CD8-positive, alpha-beta memory T cell (primary cell): ENCODE results near the gene EPS15. TPM values are rescaled to one million over a fixed set of nuclear protein-coding genes. Genes with fewer than 3 reads are reported as not detected.

Experiments
- CTCF ChIA-PET: fragments of 350-600 bp; sonication (Branson Sonifier 250); formaldehyde crosslinking; loops from one replicate; lab custom pipeline; 2021; ENCODE audit warnings: antibody characterized with exemption; lab: Charles Lee
- POLR2A ChIA-PET: fragments of 350-600 bp; sonication (Branson Sonifier 250); formaldehyde crosslinking; loops from one replicate; lab custom pipeline; 2021; ENCODE audit warnings: antibody characterized with exemption; lab: Charles Lee
- DNase-seq, 5 donors: peaks; one replicate each; pipeline versions ENCODE4 v3.0.0 to v3.0.0-alpha.2; 2020 to 2022; ENCODE audit warnings: mixed read lengths in 1 of 5
- H3K27ac ChIP-seq: one replicate; pipeline ENCODE4 v1.7.0; 2013; ENCODE audit warnings: low read depth, mild to moderate bottlenecking, low read length, moderate library complexity
- H3K27me3 ChIP-seq: 2 replicates; pipeline ENCODE4 v1.7.0; 2013; ENCODE audit warnings: low read length, mild to moderate bottlenecking; ENCODE audit not compliant: insufficient read depth, poor library complexity, severe bottlenecking
- H3K36me3 ChIP-seq: 2 replicates; pipeline ENCODE4 v1.7.0; 2013; ENCODE audit warnings: mild to moderate bottlenecking, low read length, moderate library complexity; ENCODE audit not compliant: insufficient read depth
- H3K4me1 ChIP-seq: 2 replicates; pipeline ENCODE4 v1.7.0; 2013; ENCODE audit warnings: mild to moderate bottlenecking, low read length, moderate library complexity; ENCODE audit not compliant: insufficient read depth
- H3K4me3 ChIP-seq: 2 replicates; pipeline ENCODE4 v1.7.0; 2013; ENCODE audit warnings: mild to moderate bottlenecking, low read length
- H3K9me3 ChIP-seq: 2 replicates; pipeline ENCODE4 v1.7.0; 2013; ENCODE audit warnings: mild to moderate bottlenecking, low read length
- H3K27ac Mint-ChIP-seq, 8 donors: one replicate each; pipeline ENCODE4 v1.8.0; 2020 to 2021; ENCODE audit warnings: mixed read lengths in 8 of 8, mild to moderate bottlenecking in 6 of 8, inconsistent platforms in 3 of 8, moderate library complexity in 3 of 8
- H3K27me3 Mint-ChIP-seq, 2 donors: one replicate each; pipeline ENCODE4 v1.8.0; 2020 to 2021; ENCODE audit warnings: mixed read lengths in 2 of 2, mild to moderate bottlenecking in 1 of 2, moderate library complexity in 1 of 2
- H3K36me3 Mint-ChIP-seq, 3 donors: one replicate each; pipeline ENCODE4 v1.8.0; 2020 to 2021; ENCODE audit warnings: mixed read lengths in 3 of 3, inconsistent platforms in 1 of 3, mild to moderate bottlenecking in 1 of 3
- H3K4me1 Mint-ChIP-seq, 3 donors: one replicate each; pipeline ENCODE4 v1.8.0; 2020 to 2021; ENCODE audit warnings: mixed read lengths in 3 of 3, inconsistent platforms in 1 of 3, mild to moderate bottlenecking in 1 of 3
- H3K4me3 Mint-ChIP-seq, 7 donors: one replicate each; pipeline ENCODE4 v1.8.0; 2020 to 2021; ENCODE audit warnings: mixed read lengths in 7 of 7, mild to moderate bottlenecking in 6 of 7, moderate library complexity in 4 of 7, inconsistent platforms in 2 of 7
- H3K9me3 Mint-ChIP-seq, 5 donors: one replicate each; pipeline ENCODE4 v1.8.0; 2020 to 2022; ENCODE audit warnings: mixed read lengths in 5 of 5, mild to moderate bottlenecking in 3 of 5, moderate library complexity in 2 of 5, inconsistent platforms in 1 of 5
- polyA plus RNA-seq: library from polyadenylated mRNA; unstranded; fragments of 300-500 nt; fragmentation: Illumina TruSeq; gene quantifications from one replicate; pipeline ENCODE4 v1.2.3, GENCODE V29; 2021
- total RNA-seq, 2 experiments: library from RNA; stranded (reverse); gene quantifications; one replicate each; pipeline ENCODE4 v1.2.3, GENCODE V29; 2021

Gene EPS15
- total and polyA plus RNA-seq, 3 experiments from 2014 or later = 59.6 to 112 (median 108) TPM

GRCh38 chr1:51560034-51560433 is 41.0 kb upstream of the EPS15 start:
- Histone ChIP-seq H3K9me3 (no peaks in the 10 kb centered on the region), H3K4me1 (no peaks in the 10 kb centered on the region), H3K27me3 (no peaks in the 10 kb centered on the region), H3K36me3 (no peaks in the 10 kb centered on the region), H3K27ac (no peak overlapping the region), H3K4me3 (no peak overlapping the region)
- no peak for DNase-seq
- Mint-ChIP-seq H3K27ac (no peak overlapping the region), H3K9me3 (no peaks in the 10 kb centered on the region), H3K27me3 (peaks cover 7 to 10% of the 10 kb centered on the region in 2 donors), H3K36me3 (peaks cover 0 to 1% (median 0%) of the 10 kb centered on the region in 3 donors), H3K4me1 (peaks cover 4 to 6% (median 6%) of the 10 kb centered on the region in 3 donors), H3K4me3 (no peak overlapping the region)
- ChIA-PET POLR2A (no interaction called here), CTCF (no interaction called here)

GRCh38 chr1:51559501-51559900 is 40.4 kb upstream of the EPS15 start:
- peaks cover 0 to 1% (median 0%) of the 10 kb centered on the region in 3 donors for H3K36me3 Mint-ChIP-seq
- H3K4me1 Mint-ChIP-seq = peaks cover 4 to 6% (median 6%) of the 10 kb centered on the region in 3 donors
- no peak for DNase-seq
- ChIA-PET POLR2A (no interaction called here), CTCF (no interaction called here)
- no peak overlapping the region for H3K27ac ChIP-seq
- no peak overlapping the region for H3K4me3 ChIP-seq
- no peaks in the 10 kb centered on the region for H3K36me3 ChIP-seq
- peaks cover 7 to 10% of the 10 kb centered on the region in 2 donors for H3K27me3 Mint-ChIP-seq
- H3K9me3 Mint-ChIP-seq = no peaks in the 10 kb centered on the region
- H3K27ac Mint-ChIP-seq = peak overlapping the region in 1 of 8 donors; percentile 17
- H3K27me3 ChIP-seq = no peaks in the 10 kb centered on the region
- no peak overlapping the region for H3K4me3 Mint-ChIP-seq
- no peaks in the 10 kb centered on the region for H3K9me3 ChIP-seq
- no peaks in the 10 kb centered on the region for H3K4me1 ChIP-seq

- Mint-ChIP-seq H3K27me3 (peaks cover 7 to 10% of the 10 kb centered on the region in 2 donors), H3K4me3 (no peak overlapping the region), H3K36me3 (peaks cover 0 to 1% (median 0%) of the 10 kb centered on the region in 3 donors), H3K4me1 (peaks cover 2% of the 10 kb centered on the region in 3 donors), H3K27ac (peak overlapping the region in 1 of 8 donors; percentile 17), H3K9me3 (no peaks in the 10 kb centered on the region)
- DNase-seq = no peak
- H3K27me3 ChIP-seq = no peaks in the 10 kb centered on the region
- H3K27ac ChIP-seq = no peak overlapping the region
- no peaks in the 10 kb centered on the region for H3K4me1 ChIP-seq
- ChIA-PET POLR2A (no interaction called here), CTCF (no interaction called here)
- H3K9me3 ChIP-seq = no peaks in the 10 kb centered on the region
- H3K4me3 ChIP-seq = no peak overlapping the region
- no peaks in the 10 kb centered on the region for H3K36me3 ChIP-seq
Observed at GRCh38 chr1:51559064-51559500, 40.0 kb upstream of the EPS15 start.

GRCh38 chr1:51558375-51558924 is 39.4 kb upstream of the EPS15 start:
- H3K27me3 ChIP-seq = no peaks in the 10 kb centered on the region
- Mint-ChIP-seq H3K4me1 (no peaks in the 10 kb centered on the region), H3K9me3 (no peaks in the 10 kb centered on the region), H3K36me3 (peaks cover 0 to 1% (median 0%) of the 10 kb centered on the region in 3 donors), H3K27ac (no peak overlapping the region), H3K27me3 (peaks cover 7 to 10% of the 10 kb centered on the region in 2 donors), H3K4me3 (no peak overlapping the region)
- POLR2A ChIA-PET = no interaction called here
- no peak overlapping the region for H3K4me3 ChIP-seq
- CTCF ChIA-PET = no interaction called here
- no peaks in the 10 kb centered on the region for H3K4me1 ChIP-seq
- no peaks in the 10 kb centered on the region for H3K36me3 ChIP-seq
- no peak for DNase-seq
- H3K9me3 ChIP-seq = no peaks in the 10 kb centered on the region
- no peak overlapping the region for H3K27ac ChIP-seq

- no peaks in the 10 kb centered on the region for H3K36me3 ChIP-seq
- Mint-ChIP-seq H3K4me1 (no peaks in the 10 kb centered on the region), H3K27ac (no peak overlapping the region), H3K4me3 (no peak overlapping the region), H3K9me3 (no peaks in the 10 kb centered on the region), H3K27me3 (peaks cover 7 to 10% of the 10 kb centered on the region in 2 donors), H3K36me3 (peaks cover 0 to 1% (median 0%) of the 10 kb centered on the region in 3 donors)
- CTCF ChIA-PET = no interaction called here
- no peak overlapping the region for H3K27ac ChIP-seq
- no peaks in the 10 kb centered on the region for H3K9me3 ChIP-seq
- no peak for DNase-seq
- H3K4me1 ChIP-seq = no peaks in the 10 kb centered on the region
- POLR2A ChIA-PET = no interaction called here
- H3K27me3 ChIP-seq = no peaks in the 10 kb centered on the region
- no peak overlapping the region for H3K4me3 ChIP-seq
Observed at GRCh38 chr1:51557168-51557567, 38.1 kb upstream of the EPS15 start.

GRCh38 chr1:51555866-51556619 is 37.0 kb upstream of the EPS15 start:
- Mint-ChIP-seq H3K27me3 (peaks cover 7 to 10% of the 10 kb centered on the region in 2 donors), H3K9me3 (no peaks in the 10 kb centered on the region), H3K36me3 (peaks cover 0 to 1% (median 0%) of the 10 kb centered on the region in 3 donors), H3K27ac (no peak overlapping the region), H3K4me3 (no peak overlapping the region), H3K4me1 (peaks cover 0 to 4% (median 0%) of the 10 kb centered on the region in 3 donors)
- Histone ChIP-seq H3K27me3 (no peaks in the 10 kb centered on the region), H3K36me3 (no peaks in the 10 kb centered on the region), H3K4me1 (no peaks in the 10 kb centered on the region), H3K9me3 (no peaks in the 10 kb centered on the region), H3K27ac (no peak overlapping the region), H3K4me3 (no peak overlapping the region)
- CTCF ChIA-PET = no interaction called here
- POLR2A ChIA-PET = no interaction called here
- no peak for DNase-seq

DNA sequence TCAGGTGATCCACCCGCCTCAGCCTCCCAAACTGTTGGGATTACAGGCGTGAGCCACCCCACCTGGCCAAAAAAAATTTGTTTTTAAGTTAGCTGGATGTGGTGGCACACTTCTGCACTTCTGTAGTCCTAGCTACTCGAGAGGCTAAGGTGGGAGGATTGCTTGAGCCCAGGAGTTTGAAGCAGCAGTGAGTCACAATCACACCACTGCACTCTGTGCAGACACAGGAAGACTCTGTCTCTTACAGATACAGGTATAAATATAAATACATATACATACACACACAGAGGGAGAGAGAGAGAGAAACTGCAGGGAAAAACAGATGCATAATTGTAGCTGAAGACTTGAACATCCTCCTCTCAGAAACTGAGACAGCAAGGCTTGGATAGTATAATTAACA is 34.8 kb upstream of the EPS15 start:
- CTCF ChIA-PET = no interaction called here
- H3K4me1 Mint-ChIP-seq = peaks cover 4 to 8% (median 5%) of the 10 kb centered on the region in 3 donors
- Histone ChIP-seq H3K4me3 (no peak overlapping the region), H3K4me1 (peaks cover 3% of the 10 kb centered on the region), H3K9me3 (no peaks in the 10 kb centered on the region), H3K27me3 (no peaks in the 10 kb centered on the region), H3K36me3 (no peaks in the 10 kb centered on the region), H3K27ac (no peak overlapping the region)
- DNase-seq = no peak
- H3K27ac Mint-ChIP-seq = no peak overlapping the region
- peaks cover 0 to 1% (median 0%) of the 10 kb centered on the region in 3 donors for H3K36me3 Mint-ChIP-seq
- H3K27me3 Mint-ChIP-seq = peaks cover 7 to 9% of the 10 kb centered on the region in 2 donors
- no peak overlapping the region for H3K4me3 Mint-ChIP-seq
- no peaks in the 10 kb centered on the region for H3K9me3 Mint-ChIP-seq
- POLR2A ChIA-PET = no interaction called here
